Stimulated activated CD4-positive, alpha-beta T cell treated with anti-CD3 and anti-CD28 coated beads, Interleukin-15, amount 100 ng/mL, for 1 hour (primary cell): Measurements from ENCODE around the gene PTPRN2.
"Not testable (repeated sequence)": the region's sequence is repeated elsewhere in the genome, so short reads cannot be mapped to it uniquely, and the experiment has no call there.

Experiments used
- DNase-seq, 2 donors: peaks; one replicate each; pipeline ENCODE4 v3.0.0-alpha.2; 2020; ENCODE audit warnings: low read depth in 1 of 2, low spot score in 1 of 2

Gene PTPRN2

DNA sequence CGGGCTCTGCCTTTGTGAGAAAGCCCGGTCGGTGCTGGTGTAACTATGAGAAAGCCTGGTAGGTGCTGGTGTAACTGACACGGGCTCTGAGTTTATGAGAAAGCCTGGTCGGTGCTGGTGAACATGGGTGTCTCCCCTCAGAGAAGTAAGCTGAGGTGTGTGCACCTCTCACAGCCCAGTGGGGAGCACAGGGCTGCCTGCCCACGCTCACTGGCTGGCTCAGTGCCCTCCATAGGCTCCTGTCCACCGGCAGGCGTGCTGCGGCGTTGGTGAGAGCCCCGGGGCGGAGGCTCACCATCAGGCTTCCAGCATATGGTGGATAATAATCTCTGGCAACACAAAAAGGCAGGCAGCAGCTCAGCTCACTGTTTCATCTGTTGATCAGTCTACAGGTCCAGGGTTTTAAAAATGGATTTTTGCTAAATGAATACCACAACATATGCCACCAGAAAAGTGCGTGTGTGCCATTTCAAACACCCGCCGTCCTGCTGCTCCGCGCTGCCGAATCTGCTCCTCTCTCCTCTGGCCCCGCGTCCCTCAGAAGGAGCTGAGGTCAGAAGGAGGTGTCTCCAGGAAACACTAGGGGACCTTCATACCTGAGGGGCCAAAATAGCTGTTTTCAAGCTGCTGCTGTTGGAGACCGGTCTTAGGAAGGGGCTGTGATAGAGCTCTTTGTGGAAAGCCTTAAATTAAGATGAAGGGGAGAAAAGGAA lies 885.2 kb downstream of the PTPRN2 start:
- DNase-seq: no peak

DNA sequence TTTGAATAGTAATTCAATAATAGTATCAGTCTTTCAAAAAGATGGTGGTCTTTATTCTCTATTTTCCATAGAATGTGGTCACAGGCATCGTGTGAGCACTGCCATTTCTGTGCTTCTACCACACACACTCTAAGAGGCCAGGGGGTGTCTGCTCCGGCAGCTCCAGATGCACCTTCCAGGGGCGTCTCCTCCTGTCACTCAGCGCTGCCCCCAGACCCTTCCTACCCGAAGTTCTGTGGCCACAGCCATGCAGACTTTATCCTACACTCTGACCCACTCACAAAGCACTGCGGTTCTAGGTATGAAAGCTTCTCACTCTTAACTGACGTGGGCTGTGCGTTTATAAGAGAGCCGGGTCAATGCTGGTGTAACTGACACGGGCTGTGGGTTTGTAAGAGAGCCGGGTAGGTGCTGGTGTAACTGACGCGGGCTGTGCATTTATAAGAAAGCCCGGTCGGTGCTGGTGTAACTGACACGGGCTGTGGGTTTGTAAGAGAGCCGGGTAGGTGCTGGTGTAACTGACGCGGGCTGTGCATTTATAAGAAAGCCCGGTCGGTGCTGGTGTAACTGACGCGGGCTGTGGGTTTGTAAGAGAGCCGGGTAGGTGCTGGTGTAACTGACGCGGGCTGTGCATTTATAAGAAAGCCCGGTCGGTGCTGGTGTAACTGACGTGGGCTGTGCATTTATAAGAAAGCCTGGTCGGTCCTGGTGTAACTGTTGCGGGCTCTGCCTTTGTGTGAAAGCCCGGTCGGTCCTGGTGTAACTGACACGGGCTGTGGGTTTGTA lies 886.0 kb downstream of the PTPRN2 start:
- DNase-seq: not testable (repeated sequence)

- DNase-seq: no peak
Measured at GRCh38 chr7:157700231-157701005, 887.2 kb downstream of the PTPRN2 start.

DNA sequence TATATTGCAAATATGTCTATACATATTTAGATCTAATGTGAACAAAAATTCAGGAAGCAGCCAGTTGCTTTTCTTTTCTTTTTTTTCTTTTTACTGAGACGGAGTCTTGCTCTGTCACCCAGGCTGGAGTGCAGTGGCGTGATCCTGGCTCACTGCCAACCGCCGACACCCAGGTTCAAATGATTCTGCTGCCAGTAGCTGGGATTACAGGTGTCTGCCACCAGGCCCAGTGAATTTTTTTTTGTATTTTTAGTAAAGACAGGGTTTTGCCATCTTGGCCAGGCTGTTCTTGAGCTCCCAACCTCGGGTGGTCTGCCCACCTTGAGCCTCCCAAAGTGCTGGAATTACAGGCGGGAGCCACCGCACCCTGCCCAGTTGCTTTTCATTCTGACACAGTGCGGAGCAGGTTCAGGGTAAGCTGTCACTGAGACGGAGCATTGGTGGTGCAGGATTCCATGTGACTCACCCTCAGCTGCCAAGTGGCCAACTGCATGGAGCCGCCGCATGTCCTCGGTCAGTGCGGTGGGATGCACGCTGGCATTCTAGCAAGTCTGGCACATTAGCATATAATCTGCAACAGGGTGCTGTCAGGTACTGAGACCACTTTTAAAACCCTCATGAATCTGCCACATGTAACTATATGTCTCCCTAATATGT lies 888.1 kb downstream of the PTPRN2 start:
- DNase-seq: no peak

DNA sequence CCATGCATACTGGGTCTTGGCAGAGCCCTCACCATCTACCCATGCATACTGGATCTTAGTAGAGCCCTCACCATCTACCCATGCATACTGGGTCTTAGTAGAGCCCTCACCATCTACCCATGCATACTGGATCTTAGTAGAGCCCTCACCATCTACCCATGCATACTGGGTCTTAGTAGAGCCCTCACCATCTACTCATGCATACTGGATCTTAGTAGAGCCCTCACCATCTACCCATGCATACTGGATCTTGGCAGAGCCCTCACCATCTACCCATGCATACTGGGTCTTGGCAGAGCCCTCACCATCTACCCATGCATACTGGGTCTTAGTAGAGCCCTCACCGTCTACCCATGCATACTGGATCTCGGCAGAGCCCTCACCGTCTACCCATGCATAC lies 890.3 kb downstream of the PTPRN2 start:
- DNase-seq: not testable (repeated sequence)

DNA sequence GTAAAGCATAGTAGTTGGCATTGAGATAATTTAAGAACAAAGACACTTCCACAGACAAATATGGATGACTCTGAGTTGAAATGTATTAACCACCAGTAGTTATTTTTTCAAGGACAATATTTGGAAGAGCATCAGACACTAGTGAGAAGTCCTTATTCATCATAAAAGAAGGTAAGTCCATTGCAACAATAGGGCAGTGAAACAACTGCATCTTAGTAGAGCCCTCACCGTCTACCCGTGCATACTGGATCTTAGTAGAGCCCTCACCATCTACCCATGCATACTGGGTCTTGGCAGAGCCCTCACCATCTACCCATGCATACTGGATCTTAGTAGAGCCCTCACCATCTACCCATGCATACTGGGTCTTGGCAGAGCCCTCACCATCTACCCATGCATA lies 892.0 kb downstream of the PTPRN2 start:
- not testable (repeated sequence) for DNase-seq

DNA sequence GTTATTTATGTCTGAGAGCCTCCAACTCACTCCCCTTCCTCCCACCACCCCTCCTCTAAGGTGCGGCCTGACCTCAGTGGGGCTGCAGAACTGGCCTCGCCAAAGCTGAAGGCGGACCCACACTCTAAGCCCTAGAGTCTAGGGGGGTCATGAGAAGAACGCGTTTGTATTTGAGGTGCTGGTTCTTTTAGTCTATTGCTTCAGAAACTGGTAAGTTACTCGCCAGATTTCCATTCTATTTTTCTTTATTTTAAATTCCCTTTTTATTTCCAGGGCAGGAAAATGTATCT lies 893.3 kb downstream of the PTPRN2 start:
- no peak for DNase-seq

DNA sequence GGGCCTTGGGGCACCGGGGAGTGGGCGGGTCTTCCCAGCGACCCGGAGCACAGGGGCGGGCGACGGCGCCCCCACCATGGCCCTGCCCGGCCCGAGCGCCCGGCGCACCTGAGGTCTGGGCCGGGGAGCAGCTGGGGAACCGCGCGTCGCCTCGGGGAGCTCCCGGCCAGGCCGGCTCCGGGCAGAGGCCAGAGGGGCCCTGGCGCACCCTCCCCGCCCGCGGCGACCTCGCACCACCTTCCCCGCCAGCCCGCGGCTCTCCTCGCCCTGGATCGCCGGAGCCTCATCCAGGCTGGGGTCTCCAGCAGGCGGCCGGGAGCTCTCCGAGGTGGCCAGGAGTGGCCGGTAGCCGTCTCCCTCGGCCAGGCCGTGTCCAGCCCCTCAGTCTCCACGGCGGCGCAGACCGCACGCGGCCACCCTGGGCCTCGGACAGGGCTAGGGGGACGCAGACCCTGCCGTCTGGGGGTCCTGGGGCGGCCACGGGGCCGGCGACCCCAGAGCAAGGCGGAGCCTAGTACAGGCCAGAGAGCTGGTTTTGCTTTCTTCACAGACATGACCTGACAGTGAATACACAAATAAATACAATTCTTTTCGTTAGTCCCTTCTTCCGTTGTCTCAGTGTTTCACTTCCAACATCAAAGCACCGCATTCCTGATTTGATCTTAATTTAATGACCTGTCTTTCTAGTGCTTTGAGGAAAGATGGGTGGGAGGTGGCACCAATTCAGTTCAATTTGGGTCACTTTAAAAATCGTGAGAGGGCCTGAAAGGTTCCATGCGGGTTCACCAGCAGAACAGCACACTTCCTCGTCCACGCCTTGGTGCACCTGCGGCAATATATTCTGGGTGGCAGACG lies 893.9 kb downstream of the PTPRN2 start:
- no peak for DNase-seq

GRCh38 chr7:157693071-157693520 lies 894.5 kb downstream of the PTPRN2 start:
- DNase-seq: no peak

GRCh38 chr7:157692460-157693011 lies 895.1 kb downstream of the PTPRN2 start:
- no peak for DNase-seq

DNA sequence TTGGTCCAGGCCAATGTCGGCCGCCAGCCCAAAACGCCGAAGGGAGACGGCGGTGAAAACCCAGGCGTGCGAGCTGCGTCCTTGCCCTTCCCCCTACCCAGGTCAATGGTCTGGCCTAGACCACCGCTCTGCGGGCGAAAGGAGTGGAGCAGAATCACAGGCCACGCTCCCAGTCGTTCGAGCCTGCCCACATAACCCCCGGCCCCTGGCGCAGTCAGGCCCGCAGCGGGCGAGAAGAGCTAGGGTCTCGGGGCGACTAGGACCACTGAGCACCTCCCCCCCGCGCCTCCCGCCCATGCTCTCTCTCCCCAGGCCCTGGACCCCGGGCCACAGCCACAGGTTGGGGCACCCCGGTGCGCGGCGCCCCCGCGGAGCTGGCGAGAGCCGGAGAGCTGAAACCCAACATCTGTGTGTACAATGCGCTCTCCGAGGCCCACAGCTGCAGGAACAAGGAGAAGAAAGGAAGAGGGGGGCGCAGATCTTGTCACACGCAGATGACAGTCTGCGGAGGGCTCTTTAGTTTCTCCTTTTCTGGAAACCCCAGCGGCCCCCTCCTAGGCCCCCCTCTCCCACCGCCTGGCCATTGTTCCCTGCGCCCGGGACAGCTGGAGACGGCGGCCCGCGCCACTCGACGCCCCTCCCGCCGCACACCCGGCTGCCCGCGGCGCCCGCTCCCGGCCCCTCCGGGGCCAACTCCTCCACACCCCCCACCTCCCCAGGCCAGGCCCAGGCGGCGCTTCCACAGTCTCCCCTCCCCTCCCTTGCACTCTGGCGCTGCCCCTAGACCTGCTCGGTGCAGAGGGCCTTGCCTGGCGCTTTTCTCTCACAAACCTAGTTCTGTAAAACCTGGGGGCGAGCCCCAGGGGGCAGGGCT lies 895.8 kb downstream of the PTPRN2 start:
- no peak for DNase-seq

DNA sequence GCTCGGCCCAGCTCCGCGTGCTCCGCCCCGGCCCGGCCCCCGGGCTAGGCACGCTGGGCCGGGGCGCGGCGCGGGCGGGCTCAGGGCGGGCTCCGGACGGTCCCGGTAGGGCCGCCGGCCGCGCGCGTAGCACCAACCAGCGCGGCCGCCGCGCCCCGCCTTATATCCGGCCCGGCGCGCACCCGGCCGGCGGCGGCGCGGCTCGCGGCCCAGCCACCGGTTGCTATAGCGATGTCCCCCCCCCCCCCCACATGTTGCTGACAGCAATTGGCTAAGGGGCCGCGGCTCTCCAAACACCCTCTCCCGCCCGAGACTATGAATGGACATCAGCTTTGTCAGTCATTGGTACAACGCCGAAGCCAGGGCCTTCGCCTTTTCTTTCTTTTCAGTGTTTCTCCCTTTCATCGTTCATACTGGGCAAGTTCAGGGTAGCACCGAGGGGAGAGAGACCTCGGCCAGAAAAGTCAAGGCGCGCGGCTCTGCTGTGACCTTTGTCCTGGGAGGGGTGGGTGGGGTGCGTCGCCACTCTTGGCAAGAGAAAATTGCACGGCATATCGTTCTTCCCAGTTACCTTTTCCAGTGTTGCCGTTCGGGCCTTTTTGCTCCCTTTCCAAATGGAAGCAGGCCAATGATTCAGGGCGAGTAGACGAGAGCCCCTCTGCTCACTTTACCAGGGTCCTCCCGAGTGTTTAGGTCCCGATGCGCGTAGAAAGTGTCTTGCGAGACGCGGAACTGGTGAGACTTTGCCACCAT lies 896.6 kb downstream of the PTPRN2 start:
- DNase-seq: no peak

GRCh38 chr7:157690058-157690832 lies 897.4 kb downstream of the PTPRN2 start:
- DNase-seq: no peak

GRCh38 chr7:157689269-157690057 lies 898.2 kb downstream of the PTPRN2 start:
- DNase-seq: no peak

DNA sequence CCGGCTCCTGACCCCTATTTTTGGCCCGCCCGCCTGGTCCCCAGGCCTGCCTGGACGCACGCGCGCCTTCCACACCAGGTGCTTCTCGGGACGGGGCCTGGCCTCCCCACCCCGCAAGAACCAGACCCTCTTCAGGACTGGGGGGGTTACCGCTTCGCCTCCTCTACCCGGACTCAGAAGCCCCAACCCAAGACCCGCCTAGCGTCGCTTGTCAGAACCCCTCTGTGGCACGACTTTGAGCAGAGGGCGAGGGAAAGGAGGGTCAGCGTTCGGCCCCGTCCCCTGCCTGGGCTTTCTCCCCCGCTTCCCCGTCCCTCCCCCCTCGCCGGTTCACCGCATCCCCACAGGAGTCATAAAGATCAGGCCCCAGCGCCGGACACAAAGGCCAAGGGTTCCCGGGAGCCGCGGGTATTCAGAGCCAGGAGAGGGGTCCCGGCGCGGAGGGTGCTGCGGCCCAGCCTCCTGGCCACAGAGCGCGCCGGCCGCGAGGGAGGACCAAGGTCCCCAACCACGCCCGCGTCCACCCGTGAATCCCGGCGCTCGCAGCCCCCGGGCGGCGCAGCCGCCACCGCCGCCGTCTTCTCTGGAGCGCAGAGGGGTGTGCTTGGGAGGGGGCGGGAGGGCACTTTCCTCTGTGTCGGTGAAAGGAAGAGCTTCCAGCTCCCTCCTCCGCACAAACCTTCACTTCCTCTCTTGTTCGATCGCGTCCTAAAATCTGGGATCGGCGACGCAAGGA lies 898.9 kb downstream of the PTPRN2 start:
- no peak for DNase-seq

DNA sequence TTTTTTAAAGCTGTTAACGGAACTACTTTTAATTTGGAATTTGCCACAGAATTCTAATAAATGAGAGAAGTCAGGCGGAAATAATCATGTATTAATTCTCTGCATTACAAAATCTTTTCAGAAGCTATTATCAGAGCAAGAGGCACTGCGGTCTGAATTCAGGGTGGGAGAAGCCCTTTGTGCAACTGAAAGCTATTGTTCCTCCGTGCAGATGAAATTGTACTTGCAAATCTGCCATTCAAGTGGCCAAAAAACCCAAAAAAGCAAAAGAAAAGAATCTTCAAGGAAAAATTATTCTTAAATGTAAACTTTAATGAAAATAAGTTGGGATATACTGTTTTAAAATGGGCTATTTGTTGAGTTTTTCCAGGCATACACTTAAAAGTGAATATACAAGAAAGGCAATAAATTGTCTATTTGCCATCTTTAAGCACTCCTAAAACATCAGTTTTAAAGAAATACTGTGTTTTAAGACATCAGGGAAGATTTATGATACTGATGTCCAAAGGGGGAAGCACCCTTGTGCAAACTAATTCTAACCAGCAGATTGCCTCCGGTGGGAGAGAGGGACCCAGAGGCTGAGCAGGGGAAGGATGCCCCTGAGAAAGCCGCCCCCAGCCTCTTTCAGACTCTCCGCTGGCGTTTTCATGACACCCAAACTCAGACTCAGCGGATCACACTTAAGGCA lies 899.6 kb downstream of the PTPRN2 start:
- DNase-seq: no peak
